NOMO-1 treated with dmso at 0.1 percent for 144 hours (cell line): Measurements from ENCODE around the gene ZNF195.
"Not testable (repeated sequence)": the region's sequence is repeated elsewhere in the genome, so short reads cannot be mapped to it uniquely, and the experiment has no call there.

Experiments used
- DNase-seq: peaks from one replicate; lab custom pipeline; 2025; ENCODE audit not compliant: unreplicated experiment; lab: John Stamatoyannopoulos, UW

Gene ZNF195

GRCh38 chr11:3356858-3357257 lies 22.1 kb downstream of the ZNF195 start:
- DNase-seq, result no peak

- DNase-seq, result no peak
These were observed 25.9 kb downstream of the ZNF195 start for GRCh38 chr11:3353066-3353465.

- DNase-seq, result no peak
These were observed 31.8 kb downstream of the ZNF195 start for GRCh38 chr11:3347127-3347526.

GRCh38 chr11:3346587-3346986 lies 32.4 kb downstream of the ZNF195 start:
- no peak for DNase-seq

GRCh38 chr11:3345736-3346135 lies 33.2 kb downstream of the ZNF195 start:
- no peak for DNase-seq

- no peak for DNase-seq
These were observed 34.4 kb downstream of the ZNF195 start for GRCh38 chr11:3344327-3345174.

- no peak for DNase-seq
These were observed 36.2 kb downstream of the ZNF195 start for GRCh38 chr11:3342709-3343108.

- DNase-seq, result peak; percentile 31
These were observed 37.6 kb downstream of the ZNF195 start for GRCh38 chr11:3341298-3341697.

GRCh38 chr11:3340025-3340424 lies 38.9 kb downstream of the ZNF195 start:
- DNase-seq, result no peak

- DNase-seq, result no peak
These were observed 39.7 kb downstream of the ZNF195 start for GRCh38 chr11:3339340-3339624.

GRCh38 chr11:3338569-3339339 lies 40.2 kb downstream of the ZNF195 start:
- no peak for DNase-seq

GRCh38 chr11:3336420-3336819 lies 42.5 kb downstream of the ZNF195 start:
- DNase-seq, result not testable (repeated sequence)

GRCh38 chr11:3333157-3333556 lies 45.8 kb downstream of the ZNF195 start:
- not testable (repeated sequence) for DNase-seq

GRCh38 chr11:3331078-3331477 lies 47.9 kb downstream of the ZNF195 start:
- not testable (repeated sequence) for DNase-seq

- DNase-seq, result not testable (repeated sequence)
These were observed 48.9 kb downstream of the ZNF195 start for GRCh38 chr11:3330064-3330463.

GRCh38 chr11:3328503-3328902 lies 50.4 kb downstream of the ZNF195 start:
- DNase-seq, result not testable (repeated sequence)

GRCh38 chr11:3326450-3326849 lies 52.5 kb downstream of the ZNF195 start:
- not testable (repeated sequence) for DNase-seq

GRCh38 chr11:3324724-3325123 lies 54.2 kb downstream of the ZNF195 start:
- DNase-seq, result not testable (repeated sequence)
